Skeletal muscle cell (primary cell): ENCODE results near the gene TTLL6.
"Not testable (repeated sequence)": the region's sequence is repeated elsewhere in the genome, so short reads cannot be mapped to it uniquely, and the experiment has no call there.

ENCODE experiments used
- DNase-seq: peaks from one replicate; pipeline ENCODE4 v3.0.0-alpha.2; 2010; ENCODE audit warnings: low read depth
- H3K4me3 ChIP-seq: 2 replicates; pipeline ENCODE4 v1.5.1; 2011; ENCODE audit warnings: low read depth, mild to moderate bottlenecking, control low read depth, low read length, moderate library complexity

TTLL6 gene

DNA sequence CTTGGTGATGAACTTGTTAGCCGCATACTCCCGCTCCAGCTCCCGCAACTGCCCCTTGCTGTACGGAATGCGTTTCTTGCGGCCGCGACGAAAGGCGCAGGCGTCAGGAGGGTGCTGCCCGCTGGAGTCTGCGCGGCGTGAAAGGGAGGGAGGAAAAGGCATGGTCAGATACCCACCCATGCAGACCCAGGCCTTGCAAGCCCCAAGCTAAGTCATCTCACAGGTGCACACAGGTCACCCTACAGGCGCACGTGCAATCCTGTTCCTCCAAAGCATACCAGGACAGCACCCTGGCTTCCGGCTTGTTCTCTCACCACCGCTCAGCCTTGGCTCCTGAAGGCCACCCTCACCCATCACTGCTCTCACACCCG is 90.1 kb downstream of the TTLL6 start:
- DNase-seq: no peak
- no peak overlapping the region for H3K4me3 ChIP-seq

DNA sequence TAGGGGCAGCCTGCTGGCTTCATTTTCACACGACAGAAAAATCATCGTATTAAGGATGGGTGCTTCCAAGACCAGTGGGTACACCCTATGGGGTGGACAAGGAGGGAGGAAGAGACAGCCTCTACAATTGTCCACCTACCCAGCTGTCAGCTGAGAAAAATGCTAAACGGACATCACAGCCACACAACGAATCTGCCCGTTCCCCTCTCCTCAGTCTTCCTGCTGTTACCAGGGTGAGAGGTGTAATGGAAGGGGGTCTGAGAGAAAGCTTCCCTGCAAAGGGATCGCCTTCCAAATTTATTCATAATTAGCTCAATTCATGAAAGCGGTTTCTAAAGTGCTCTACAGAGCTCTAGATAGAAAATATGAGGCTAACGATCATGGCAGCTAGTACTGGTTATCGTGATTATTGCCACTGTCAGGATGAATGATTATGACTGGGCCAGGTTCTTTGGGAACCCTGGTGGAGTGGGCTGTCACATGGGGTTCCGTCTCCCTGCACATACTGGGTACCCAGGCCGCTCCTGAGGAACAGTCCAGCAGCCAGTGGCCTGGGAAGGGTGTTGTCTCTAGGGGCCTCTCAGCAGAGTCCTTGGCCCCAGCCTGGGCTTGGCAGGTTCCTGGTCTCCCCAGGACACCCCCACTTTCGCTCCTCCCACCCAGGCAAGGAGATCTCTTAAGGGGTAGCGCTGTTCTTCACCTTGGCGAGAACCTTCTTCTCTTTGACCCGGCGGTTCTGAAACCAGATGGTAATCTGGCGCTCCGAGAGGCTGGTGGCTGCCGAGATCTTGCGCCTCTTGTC is 90.7 kb downstream of the TTLL6 start:
- H3K4me3 ChIP-seq: no peak overlapping the region
- DNase-seq: no peak

DNA sequence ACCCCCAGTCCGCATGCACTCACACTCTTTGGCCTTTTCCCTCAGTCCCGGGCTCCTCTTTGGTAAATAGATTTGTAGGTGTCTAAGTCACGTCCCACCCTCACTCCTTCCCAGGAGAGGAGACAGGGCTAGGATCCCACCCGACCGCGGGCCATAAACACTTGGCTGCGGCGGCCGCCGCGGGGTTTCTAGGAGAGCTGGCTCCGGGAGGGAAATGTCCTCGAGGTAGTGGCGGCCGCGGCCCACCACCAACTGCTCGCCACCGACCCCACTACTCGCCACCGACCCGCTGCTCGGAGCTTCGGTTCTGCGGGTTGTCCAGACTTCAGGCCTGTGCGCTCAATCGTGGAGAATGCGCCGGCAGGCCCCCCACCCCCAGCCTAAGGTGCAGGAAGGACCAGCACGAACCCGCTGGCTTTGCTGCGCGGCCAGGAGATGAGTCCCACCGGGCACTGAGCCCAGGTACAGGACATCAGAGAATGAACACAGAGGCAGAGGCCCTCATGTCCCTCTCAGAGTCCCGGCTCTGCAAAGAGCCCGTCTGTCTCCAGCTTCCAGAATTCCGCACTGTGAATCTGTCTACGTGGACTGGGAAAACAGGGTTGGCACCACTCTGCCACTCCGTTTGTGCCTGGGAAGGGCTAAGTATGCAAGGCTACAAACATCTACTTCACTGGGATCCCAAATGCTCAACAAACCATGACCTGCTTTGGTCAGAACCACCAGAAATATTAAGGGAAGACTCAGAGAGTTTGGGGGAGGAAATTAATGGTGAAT is 91.6 kb downstream of the TTLL6 start:
- DNase-seq: no peak
- H3K4me3 ChIP-seq: no peak overlapping the region

DNA sequence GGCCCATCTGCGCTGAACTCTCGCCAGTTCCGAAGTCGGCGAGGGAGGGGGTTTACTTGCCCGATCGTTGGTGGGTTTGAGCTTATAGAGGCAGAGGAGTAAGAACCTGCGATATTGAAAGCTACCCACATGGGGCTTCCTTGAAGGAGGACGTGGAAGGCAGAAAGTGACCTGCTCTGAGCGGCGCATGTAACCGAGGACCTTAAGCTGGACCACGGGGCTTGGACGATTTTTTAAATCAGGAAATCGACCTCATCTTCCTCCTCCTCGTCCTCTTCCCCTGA is 92.1 kb downstream of the TTLL6 start:
- H3K4me3 ChIP-seq: no peak overlapping the region
- DNase-seq: no peak

DNA sequence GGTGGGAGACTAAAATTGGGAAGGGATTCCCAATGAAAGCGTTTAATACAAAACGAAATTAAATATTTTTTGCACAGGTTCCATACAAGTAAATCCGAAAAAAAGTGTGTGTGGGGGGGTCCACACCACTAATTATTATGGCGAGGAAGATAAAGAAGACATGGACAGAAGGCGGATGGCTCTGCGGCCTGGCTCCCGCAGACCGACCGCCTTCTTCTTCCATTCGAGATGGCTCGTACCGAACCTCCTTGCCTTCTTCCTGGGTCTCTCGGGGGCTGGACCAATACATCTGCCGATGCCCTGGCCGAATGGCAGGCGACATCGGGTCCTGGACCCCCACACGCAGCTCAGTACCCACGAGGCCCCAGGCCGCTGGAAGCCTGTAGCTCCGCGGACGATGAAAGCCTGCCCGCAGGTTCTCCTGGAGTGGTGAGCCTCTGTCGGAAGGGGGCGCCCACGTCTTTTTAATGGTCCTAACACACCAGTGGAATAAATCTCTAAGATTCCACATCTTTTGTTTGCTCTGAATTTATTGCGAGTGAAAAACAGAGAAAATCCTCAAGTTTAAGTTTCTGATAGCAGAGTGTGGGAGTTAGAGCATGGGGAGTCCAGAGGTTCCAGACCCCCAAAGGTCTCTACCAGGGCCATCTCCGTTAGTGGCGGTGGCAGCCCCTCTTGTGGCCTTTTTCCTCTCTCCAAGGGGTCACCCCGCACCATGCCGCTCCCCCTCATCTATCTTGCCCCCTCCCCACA is 92.6 kb downstream of the TTLL6 start:
- peak; percentile 14 for DNase-seq
- no peak overlapping the region for H3K4me3 ChIP-seq

DNA sequence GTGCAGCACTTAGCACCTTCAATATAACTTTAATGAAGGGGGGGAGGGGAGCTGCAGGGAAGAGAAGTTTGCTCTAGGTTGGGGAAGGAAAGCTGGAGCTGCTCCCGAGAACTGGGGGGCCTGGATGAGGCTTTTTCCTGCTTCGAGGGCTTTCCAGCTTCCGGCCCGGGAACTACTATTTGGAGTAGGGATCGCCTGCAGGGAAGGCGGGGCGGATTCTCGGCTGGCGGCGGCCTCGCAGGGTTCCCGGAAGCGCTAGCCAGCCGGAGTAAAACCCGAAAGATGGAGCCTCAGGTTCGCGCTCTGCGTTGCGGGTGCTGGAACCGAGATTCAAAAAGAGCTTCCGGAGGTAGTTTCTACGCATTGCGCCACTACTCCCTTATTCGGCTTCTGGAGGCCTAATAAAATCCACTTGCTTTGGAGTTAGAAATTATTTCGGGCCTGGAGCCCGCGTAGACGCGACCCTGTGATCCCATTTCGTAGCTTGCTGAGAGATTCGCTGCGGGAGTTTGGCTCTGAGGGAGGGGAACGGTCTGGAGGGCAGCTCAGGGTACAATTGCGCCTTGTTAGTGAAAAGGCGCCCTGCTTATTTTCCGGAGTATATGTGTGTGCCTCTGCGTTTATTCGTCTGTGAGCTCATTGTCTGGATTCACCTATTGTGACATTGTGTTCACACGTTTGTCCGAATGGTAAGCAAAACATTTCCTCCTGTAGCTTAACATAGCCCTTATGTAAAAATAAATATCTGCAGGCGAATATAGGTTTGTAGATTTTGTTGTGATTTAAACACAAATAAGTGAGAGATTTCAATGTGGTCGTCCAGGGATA is 93.4 kb downstream of the TTLL6 start:
- no peak overlapping the region for H3K4me3 ChIP-seq
- no peak for DNase-seq

GRCh38 chr17:48722915-48723422 is 94.1 kb downstream of the TTLL6 start, which contains the start of gene PRAC2:
Gene PRAC2 (plus strand): TSS chr17:48723185. CDS start chr17:48724411, 1,226 bp downstream.
- no peak for DNase-seq
- H3K4me3 ChIP-seq: no peak within 1 kb of the TSS

DNA sequence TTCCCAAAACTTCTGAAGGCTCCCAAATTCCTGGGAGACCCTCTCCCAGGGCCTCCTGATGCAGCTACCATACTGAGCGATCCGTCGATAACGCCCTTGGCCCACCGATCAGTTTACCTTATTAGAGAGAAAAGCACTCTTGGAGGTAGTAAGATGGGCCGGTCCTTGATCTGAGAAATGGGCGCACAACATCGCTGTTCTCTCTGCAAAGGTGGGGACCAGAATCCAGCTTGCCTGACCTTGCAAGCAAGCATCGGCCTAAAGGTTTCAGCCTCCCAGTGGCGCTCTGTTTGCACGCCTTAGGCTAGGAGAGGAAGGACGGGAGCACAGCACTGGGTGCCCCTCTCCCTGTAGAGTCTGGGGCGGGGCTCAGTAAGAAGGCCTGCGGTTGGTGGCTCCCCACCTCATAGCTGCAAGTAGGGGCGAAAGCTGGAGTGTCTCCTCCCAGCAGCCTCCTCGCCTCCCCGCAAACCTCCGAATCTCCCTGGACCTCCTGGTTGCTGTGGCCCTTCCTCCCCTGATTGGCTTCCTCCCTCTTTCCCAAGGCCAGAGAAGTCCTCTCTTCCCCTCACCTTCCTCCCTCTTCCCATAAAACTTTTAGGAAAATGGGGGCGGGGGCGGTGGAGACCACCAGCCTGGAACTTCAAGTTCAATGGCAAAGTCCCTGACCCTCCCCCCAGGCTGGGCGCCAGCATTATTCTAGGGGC is 94.7 kb downstream of the TTLL6 start, which contains the start of gene PRAC1:
PRAC1 (minus strand) TSS at position 318 of the 707 bp plus-strand sequence; CDS start at position 192, 126 bp downstream.
- no peak within 1 kb of the TSS for H3K4me3 ChIP-seq
- no peak for DNase-seq

DNA sequence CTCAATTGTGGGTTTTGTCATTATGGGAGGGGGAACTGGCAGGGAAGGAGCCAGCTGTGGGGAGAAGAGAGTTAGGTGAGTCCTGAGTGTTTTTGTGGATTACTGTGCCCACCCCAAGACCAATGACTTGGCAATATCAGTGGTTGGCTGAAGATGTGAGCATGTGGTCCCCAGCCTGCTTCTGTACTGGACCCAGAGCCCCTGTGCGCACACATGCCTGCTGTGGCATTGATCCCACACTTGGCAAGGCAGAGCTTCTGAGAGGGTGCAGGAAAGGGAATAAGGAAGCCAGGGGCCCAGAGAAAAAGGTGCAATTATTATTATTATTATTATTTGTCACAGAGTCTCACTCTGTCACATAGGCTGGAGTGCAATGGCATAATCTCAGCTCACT is 96.0 kb downstream of the TTLL6 start:
- DNase-seq: no peak
- H3K4me3 ChIP-seq: no peak overlapping the region

DNA sequence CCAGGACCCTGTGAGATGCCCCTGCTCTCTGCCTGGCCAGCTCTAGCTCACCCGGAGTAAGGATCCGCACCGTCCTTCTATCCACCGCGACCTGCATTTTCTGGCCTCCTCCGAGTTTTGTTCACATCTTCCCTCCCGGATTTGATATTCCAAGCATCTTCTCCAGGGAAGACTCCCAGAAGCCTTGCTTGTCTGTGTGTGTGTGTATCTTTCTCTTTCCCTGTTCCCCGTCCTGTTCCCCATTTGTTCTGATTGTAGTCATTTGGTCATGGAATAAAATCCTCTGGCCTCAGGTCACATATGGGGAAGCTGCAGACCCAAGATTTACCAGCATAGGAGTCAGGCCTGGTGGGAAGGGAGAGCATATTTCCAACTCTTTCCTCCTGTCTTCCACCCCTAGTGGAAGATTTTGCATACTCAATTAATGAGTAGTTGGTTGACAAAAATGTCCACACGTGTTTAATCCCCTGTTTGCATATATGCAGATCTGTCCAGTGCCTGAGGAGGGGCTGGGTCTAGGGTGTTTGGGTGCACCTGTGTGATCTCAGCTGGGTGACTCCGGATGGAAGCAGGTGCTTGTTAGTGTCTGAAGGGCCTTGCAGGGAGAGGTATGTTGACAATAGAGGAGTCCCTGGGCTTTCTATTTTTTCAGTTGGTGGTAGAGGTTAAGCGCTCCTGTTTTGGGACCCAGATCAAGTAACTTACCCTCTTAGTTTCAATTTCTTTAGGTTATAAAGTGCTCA is 96.6 kb downstream of the TTLL6 start:
- no peak overlapping the region for H3K4me3 ChIP-seq
- DNase-seq: no peak

GRCh38 chr17:48719642-48720265 is 97.3 kb downstream of the TTLL6 start:
- no peak for DNase-seq
- no peak overlapping the region for H3K4me3 ChIP-seq

GRCh38 chr17:48718761-48719641 is 98.0 kb downstream of the TTLL6 start:
- H3K4me3 ChIP-seq: no peak overlapping the region
- DNase-seq: no peak

DNA sequence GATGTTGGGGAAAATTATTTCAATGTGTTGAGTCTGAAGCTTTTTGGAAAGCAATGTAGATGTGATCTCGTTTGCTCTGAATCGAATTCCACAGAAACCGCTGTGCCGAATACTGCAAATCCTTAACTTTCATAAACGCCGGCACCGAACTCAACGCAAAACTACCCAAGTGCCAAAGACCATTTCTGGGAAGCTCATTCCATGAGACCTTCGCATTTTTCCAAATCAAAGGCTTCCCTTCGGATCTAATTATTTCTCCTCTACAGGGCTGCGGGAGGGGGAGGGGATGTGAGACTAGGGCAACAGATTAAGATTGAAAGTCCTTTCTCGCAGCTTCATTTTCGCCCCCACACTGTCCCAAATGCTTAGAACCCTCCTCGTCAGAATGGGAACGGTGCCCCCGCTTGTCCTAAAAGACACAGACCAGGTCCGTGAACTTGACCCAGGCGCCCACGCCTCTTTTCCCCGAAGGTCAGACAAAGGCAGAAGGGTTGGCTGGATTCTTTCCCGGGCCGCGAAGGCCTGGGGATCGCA is 98.7 kb downstream of the TTLL6 start:
- DNase-seq: no peak

GRCh38 chr17:48717367-48718226 is 99.4 kb downstream of the TTLL6 start:
- no peak for DNase-seq
- H3K4me3 ChIP-seq: no peak overlapping the region

More for the DNA sequence above, 98.7 kb downstream of the TTLL6 start:
- no peak overlapping the region for H3K4me3 ChIP-seq

DNA sequence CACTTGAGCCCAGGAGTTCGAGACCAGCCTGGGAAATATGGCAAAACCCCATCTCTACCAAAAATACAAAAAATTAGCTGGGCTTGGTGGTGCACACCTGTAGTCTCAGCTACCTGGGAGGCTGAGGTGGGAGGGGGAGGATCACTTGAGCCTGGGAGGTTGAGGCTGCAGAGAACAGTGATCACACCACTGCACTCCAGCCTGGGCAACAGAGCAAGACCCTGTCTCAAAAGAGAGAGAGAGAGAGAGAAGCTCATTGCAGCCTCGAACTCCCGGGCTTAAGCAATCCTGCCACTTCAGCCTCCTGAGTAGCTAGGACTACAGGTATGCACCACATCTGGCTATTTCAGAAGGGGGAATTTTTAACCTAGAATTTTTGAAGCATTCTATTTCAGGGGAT is 100.5 kb downstream of the TTLL6 start:
- H3K4me3 ChIP-seq, DNase-seq: not testable (repeated sequence)
